SHP77 (cell line): ENCODE measurements around the gene MED16.

Experiments used
- DNase-seq, 2 experiments: peaks; one replicate each; lab custom pipeline; 2025; lab: John Stamatoyannopoulos, UW

The MED16 gene

DNA sequence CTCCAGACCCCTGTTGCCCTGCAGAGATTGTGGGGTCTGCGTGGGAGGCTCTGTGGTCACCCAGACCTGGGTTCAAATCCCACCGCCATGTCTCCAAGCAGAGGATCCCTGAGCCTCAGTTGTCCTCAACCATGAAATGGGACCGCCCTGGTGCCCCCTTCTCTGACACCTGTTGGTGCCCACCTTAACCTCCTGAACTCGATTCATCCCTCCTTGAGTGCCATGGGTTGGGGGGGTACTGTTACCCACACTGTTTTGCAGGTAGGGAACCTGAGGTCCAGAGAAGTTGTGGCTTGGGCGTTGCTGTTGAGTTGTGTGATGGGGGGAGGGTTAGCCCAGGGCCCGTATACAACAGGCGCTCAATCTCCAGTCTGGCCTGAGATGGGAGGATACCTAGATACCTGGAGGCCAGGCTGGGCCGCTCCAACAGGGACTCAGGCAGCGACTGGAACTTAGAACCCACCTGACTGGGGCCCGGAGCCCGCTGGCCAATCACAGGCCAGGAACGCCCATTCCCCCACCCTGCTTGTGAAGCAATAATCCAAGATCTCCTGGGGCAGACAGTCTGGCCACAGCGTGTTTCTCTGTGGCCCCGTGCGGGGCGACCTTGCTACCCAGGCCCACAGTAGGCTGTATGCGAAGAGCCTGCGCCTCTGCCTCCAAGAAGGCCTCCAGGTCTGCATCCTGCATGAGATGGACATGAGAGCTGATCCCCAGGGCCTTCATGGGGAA is 35.6 kb upstream of the MED16 start:
- DNase-seq = no peak

DNA sequence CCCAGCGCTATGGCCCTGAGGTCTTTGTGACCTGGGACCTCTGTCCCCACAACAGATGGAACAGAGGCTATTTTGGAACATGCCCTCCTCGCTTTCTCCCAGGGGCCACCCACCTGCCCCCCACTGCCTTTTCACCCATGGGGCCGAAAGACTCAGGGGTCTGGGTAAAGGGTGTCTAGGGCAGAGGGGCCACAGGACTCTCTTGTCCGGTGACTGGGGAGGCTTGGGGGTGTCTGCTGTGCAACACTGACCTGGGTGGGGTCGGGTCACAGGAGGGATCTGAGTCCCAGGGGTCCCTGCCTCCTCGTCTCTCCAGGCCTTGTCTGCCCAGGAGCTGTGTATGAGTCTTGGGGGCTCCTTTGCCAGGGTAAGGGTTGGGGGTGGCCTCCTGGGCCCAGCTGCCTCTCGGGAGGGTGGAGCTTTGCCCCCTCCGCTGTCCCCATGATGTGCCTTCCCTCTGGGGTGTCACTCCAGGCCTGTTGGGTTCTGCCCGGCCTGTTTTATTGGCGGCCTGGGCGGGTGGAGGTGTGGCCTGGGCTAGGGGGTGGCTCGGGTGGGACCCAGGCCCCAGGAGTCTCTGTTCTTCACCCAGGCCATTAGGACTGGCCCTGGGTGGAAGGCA is 34.9 kb upstream of the MED16 start:
- DNase-seq = no peak

- no peak for DNase-seq
Measured at GRCh38 chr19:927351-927779, 34.4 kb upstream of the MED16 start.

- DNase-seq = no peak
Measured at GRCh38 chr19:926589-927350, 33.8 kb upstream of the MED16 start.

DNA sequence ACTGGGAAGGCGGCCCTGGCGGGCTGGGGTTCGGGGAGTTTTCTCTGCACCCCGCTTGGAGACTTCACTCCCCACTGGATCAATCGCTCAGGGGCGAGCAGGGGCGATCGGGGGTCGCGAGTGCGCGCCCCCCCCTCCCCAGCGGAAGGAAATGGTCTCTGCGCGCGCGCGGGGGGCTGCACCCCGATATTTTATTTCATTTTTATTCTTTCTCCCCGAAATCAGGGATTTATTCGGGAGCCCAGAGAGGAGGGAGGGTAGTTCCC is 33.3 kb upstream of the MED16 start:
- DNase-seq = no peak

- DNase-seq = peak; percentile 65 to 83
Measured at GRCh38 chr19:925526-926322, 32.7 kb upstream of the MED16 start, which contains the start of gene ARID3A. Gene ARID3A, plus strand, starts transcription at chr19:926035. Its CDS starts 3,494 bp downstream, at chr19:929529.

DNA sequence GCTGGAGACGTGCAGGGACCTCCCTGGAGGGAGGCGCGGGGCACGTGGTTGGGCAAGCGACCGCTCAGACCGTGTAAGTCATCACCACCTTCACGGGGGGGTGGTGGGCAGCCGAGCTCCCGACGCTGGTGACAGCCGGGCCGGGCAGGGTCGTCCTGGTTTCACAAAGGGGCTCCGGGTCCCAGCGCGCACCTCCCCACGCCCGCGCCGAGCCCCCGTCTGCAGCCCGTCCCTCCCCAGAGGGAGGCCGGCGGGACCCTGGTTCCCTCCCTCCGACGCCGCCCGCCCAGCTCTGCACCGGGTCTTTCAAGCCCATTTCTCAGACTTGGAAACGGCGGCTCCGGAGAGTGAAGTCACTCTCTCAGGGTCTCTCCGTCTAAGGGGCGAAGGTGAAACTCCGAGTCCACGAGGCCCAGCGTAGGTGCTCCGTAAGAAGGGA is 32.1 kb upstream of the MED16 start:
- peak in 1 of 2 experiments; percentile 83 for DNase-seq

DNA sequence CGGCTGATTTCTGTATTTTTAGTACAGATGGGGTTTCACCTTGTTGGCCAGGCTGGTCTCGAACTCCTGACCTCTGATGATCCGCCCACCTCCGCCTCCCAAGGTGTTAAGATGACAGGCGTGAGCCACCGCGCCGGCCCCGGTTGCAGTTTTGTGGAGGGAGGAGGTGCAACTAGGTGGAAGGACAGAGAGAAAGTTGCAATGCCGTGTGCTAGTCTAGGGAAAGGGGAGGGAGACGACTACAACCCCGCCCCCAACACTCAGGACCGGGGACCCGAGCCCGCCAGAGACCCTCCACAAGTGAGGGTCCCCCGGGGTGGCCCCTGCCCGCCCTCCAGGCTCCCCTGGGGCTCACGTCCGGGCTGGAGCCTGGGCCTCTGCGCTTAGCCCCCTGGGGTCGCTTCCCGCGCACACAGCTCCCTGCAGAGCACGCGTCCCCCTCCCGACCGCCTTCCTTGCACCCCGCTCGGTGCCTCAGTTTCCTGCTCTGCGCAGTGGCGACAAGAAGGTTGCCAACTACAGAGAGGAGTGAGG is 31.6 kb upstream of the MED16 start:
- no peak for DNase-seq

DNA sequence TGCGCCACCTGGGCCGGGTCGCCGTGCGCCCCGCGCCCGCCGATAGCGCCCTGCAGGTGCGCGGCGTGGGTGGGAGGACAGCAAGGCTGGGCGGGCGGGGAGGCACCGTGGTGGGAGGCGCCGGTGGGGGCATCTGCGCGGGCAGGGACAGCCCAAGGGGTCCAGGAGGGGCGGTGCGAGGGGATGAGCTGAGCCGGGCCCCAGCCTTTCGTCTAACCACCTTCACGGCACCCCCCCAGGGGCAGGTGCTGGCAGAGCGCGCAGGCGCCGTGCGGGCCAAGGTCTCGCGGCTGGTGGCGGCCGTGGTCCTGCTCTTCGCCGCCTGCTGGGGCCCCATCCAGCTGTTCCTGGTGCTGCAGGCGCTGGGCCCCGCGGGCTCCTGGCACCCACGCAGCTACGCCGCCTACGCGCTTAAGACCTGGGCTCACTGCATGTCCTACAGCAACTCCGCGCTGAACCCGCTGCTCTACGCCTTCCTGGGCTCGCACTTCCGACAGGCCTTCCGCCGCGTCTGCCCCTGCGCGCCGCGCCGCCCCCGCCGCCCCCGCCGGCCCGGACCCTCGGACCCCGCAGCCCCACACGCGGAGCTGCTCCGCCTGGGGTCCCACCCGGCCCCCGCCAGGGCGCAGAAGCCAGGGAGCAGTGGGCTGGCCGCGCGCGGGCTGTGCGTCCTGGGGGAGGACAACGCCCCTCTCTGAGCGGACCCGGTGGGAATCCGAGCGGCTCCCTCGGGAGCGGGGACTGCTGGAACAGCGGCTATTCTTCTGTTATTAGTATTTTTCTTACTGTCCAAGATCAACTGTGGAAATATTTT is 27.3 kb upstream of the MED16 start:
- DNase-seq = no peak

GRCh38 chr19:919199-920050 is 26.4 kb upstream of the MED16 start:
- no peak for DNase-seq

GRCh38 chr19:918481-919198 is 25.7 kb upstream of the MED16 start:
- DNase-seq = no peak

- no peak for DNase-seq
Measured at GRCh38 chr19:918152-918437, 25.1 kb upstream of the MED16 start.

GRCh38 chr19:917323-918151 is 24.6 kb upstream of the MED16 start, which contains the start of gene KISS1R:
Gene KISS1R, plus strand, starts transcription at chr19:917333. Its CDS starts 170 bp downstream, at chr19:917503.
- peak; percentile 50 to 59 for DNase-seq

GRCh38 chr19:916645-917322 is 23.8 kb upstream of the MED16 start:
- DNase-seq = peak in 1 of 2 experiments; percentile 17

DNA sequence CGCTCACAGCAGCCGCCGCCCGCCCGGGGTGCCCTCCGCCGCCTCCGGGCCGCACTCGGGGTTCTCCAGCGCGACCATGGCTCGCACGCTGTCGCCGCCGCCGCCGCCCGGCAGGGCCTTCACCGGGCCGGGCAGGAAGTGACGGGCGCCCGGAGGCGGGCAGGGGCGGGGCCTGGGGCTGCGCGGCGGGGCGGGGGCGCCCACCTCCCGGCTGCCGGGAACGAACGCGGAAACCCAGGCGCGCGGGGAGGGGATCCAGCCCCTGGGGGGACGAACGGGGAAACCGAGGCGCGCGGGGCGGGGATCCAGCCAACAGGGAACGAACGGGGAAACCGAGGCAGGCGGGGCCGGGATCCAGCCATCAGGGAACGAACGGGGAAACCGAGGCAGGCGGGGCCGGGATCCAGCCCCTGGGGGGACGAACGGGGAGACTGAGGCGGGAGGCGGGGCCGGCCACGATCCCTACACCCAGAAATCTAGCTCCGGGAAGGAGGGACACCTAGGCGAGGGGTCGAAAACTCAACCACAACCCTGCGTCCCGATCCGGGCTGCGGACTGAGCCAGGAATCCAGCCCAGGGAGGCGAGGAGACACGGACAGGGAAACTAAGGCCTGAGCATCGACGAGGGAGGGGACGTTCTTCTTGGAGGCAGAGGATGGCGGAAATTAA is 20.2 kb upstream of the MED16 start, which contains the start of gene R3HDM4:
TSS of gene R3HDM4 (minus strand) at position 140 of the 669 bp plus-strand sequence. CDS start at position 78, 62 bp downstream.
- peak in 1 of 2 experiments; percentile 63 for DNase-seq

- DNase-seq = no peak
Measured at GRCh38 chr19:912181-913079, 19.4 kb upstream of the MED16 start.
